OCI-LY7 (cell line): ENCODE results near the gene PDRG1.

Source experiments
- EZH2phosphoT487 ChIP-seq: fragments of 200-600 bp; sonication (generic); IDR thresholded peaks from 2 replicates; pipeline ENCODE4 v1.6.1; 2018; ENCODE audit warnings: low read depth, borderline replicate concordance, mild to moderate bottlenecking, mixed run types, antibody characterized with exemption, low read length, moderate library complexity, mixed read lengths
- TF ChIP-seq, protein P1 (sequence below): fragments of 200-600 bp; sonication (generic); conservative IDR thresholded peaks from 2 replicates; pipeline ENCODE4 v1.5.1; 2014; ENCODE audit warnings: mild to moderate bottlenecking, antibody characterized with exemption, low read length, moderate library complexity, mixed read lengths

DNA sequence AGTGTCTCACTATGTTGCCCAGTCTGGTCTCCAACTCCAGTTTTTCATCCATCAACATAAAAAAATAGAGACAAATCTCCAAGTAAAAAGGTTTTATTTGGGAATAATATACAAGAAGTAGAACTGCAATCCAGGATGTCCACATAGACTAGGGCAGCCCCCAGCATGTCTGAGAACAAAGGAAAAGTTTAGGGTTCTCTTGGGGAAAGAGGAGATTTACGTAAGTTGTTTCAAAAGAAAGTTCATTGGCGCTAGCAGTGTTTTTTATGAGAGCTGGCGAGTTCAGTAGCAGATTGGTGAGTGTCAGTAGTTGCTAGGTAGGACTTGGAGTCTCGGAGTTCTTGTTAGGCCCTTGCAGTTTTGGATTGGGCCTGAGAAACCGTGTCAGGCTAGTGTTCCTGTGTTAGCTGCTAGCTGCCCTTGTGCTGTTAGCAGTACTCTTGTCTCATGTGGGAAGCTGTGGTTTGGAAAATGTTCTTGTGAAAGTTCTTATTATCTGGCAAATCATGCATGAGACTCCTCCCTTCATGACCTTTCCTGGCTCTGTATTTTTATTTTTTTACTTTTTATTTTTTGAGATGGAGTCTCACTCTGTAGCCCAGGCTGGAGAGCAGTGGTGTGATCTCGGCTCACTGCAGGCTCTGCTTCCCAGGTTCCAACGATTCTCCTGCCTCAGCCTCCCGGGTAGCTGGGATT is 56.7 kb downstream of the PDRG1 start:
- TF ChIP-seq, protein P1, sequence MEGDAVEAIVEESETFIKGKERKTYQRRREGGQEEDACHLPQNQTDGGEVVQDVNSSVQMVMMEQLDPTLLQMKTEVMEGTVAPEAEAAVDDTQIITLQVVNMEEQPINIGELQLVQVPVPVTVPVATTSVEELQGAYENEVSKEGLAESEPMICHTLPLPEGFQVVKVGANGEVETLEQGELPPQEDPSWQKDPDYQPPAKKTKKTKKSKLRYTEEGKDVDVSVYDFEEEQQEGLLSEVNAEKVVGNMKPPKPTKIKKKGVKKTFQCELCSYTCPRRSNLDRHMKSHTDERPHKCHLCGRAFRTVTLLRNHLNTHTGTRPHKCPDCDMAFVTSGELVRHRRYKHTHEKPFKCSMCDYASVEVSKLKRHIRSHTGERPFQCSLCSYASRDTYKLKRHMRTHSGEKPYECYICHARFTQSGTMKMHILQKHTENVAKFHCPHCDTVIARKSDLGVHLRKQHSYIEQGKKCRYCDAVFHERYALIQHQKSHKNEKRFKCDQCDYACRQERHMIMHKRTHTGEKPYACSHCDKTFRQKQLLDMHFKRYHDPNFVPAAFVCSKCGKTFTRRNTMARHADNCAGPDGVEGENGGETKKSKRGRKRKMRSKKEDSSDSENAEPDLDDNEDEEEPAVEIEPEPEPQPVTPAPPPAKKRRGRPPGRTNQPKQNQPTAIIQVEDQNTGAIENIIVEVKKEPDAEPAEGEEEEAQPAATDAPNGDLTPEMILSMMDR: no peak
- no peak for TF ChIP-seq EZH2phosphoT487
